WTC11 (cell line): ENCODE results near the gene NR5A1. TPM values are rescaled to one million over a fixed set of nuclear protein-coding genes. Genes with fewer than 3 reads are reported as not detected.

Source experiments
- ATAC-seq: fragments of 200-7000 bp; cut with Tn5 transposase; 2 replicates; pipeline ENCODE4 v1.10.0; 2021; ENCODE audit warnings: mild to moderate bottlenecking, moderate library complexity
- CTCF ChIA-PET: fragments of 300-600 bp; sonication (Branson Sonifier 250); formaldehyde crosslinking; loops from one replicate; lab custom pipeline; 2021; ENCODE audit warnings: antibody characterized with exemption; lab: Charles Lee
- POLR2A ChIA-PET: fragments of 350-600 bp; sonication (Branson Sonifier 250); formaldehyde crosslinking; loops from one replicate; lab custom pipeline; 2021; ENCODE audit warnings: antibody characterized with exemption; lab: Charles Lee
- DNase-seq: peaks from one replicate; pipeline ENCODE4 v3.0.0; 2021; ENCODE audit warnings: low spot score
- H3K27ac Mint-ChIP-seq: 2 replicates; pipeline ENCODE4 v1.8.0; 2021; ENCODE audit warnings: mixed read lengths
- H3K27me3 Mint-ChIP-seq: 2 replicates; pipeline ENCODE4 v1.8.0; 2021; ENCODE audit warnings: low read depth, mild to moderate bottlenecking, moderate library complexity, mixed read lengths
- H3K36me3 Mint-ChIP-seq: 2 replicates; pipeline ENCODE4 v1.8.0; 2021; ENCODE audit warnings: mixed read lengths
- H3K4me1 Mint-ChIP-seq: 2 replicates; pipeline ENCODE4 v1.8.0; 2022; ENCODE audit warnings: mixed read lengths
- H3K4me3 Mint-ChIP-seq: 2 replicates; pipeline ENCODE4 v1.8.0; 2021; ENCODE audit warnings: mild to moderate bottlenecking, moderate library complexity, mixed read lengths
- H3K9me3 Mint-ChIP-seq: 2 replicates; pipeline ENCODE4 v1.8.0; 2021; ENCODE audit warnings: mixed read lengths
- CREB1 ChIP-seq: sonication (generic); formaldehyde crosslinking; IDR thresholded peaks from 2 replicates; pipeline ENCODE4 v1.8.0; 2023; ENCODE audit warnings: mild to moderate bottlenecking, missing genetic modification reagents
- GABPB1 ChIP-seq: sonication (generic); formaldehyde crosslinking; IDR thresholded peaks from 2 replicates; pipeline ENCODE4 v1.8.1; 2023; ENCODE audit warnings: mild to moderate bottlenecking, missing genetic modification reagents
- NFYB ChIP-seq: sonication (generic); formaldehyde crosslinking; conservative IDR thresholded peaks from 2 replicates; pipeline ENCODE4 v1.8.0; 2022; ENCODE audit warnings: low read depth, missing genetic modification reagents
- TEAD1 ChIP-seq: sonication (generic); formaldehyde crosslinking; IDR thresholded peaks from 2 replicates; pipeline ENCODE4 v1.8.0; 2022; ENCODE audit warnings: mild to moderate bottlenecking, missing genetic modification reagents
- TP53 ChIP-seq: sonication (generic); formaldehyde crosslinking; IDR thresholded peaks from 2 replicates; pipeline ENCODE4 v1.8.1; 2023; ENCODE audit warnings: mild to moderate bottlenecking, missing genetic modification reagents
- ZBTB21 ChIP-seq: sonication (generic); formaldehyde crosslinking; IDR thresholded peaks from 2 replicates; pipeline ENCODE4 v1.8.1; 2023; ENCODE audit warnings: mild to moderate bottlenecking, missing genetic modification reagents, borderline replicate concordance
- ZNF121 ChIP-seq: sonication (generic); formaldehyde crosslinking; IDR thresholded peaks from 2 replicates; pipeline ENCODE4 v1.8.0; 2023; ENCODE audit warnings: missing genetic modification reagents
- ZNF138 ChIP-seq: sonication (generic); formaldehyde crosslinking; conservative IDR thresholded peaks from 2 replicates; pipeline ENCODE4 v1.8.1; 2022; ENCODE audit warnings: mild to moderate bottlenecking, moderate library complexity, missing genetic modification reagents
- ZNF416 ChIP-seq: fragments of 250-450 bp; sonication (Bioruptor Pico); IDR thresholded peaks from 2 replicates; pipeline ENCODE4 v1.9.0; 2021; ENCODE audit warnings: mild to moderate bottlenecking, inconsistent platforms
- total RNA-seq: library from RNA; stranded (reverse); gene quantifications from 3 replicates; pipeline ENCODE4 v1.2.3, GENCODE V29; 2021
- TF ChIP-seq, protein P1 (sequence below): sonication (generic); formaldehyde crosslinking; conservative IDR thresholded peaks from 2 replicates; pipeline ENCODE4 v1.8.1; 2022; ENCODE audit warnings: mild to moderate bottlenecking, missing genetic modification reagents
- TF ChIP-seq, protein P2 (sequence below): sonication (generic); formaldehyde crosslinking; IDR thresholded peaks from 2 replicates; pipeline ENCODE4 v1.8.1; 2022; ENCODE audit warnings: mild to moderate bottlenecking, missing genetic modification reagents, moderate library complexity, borderline replicate concordance
- TF ChIP-seq, protein P3 (sequence below): sonication (generic); formaldehyde crosslinking; IDR thresholded peaks from 2 replicates; pipeline ENCODE4 v1.8.1; 2023; ENCODE audit warnings: mild to moderate bottlenecking, missing genetic modification reagents
- TF ChIP-seq, protein P4 (sequence below): sonication (generic); formaldehyde crosslinking; IDR thresholded peaks from 2 replicates; pipeline ENCODE4 v1.8.0; 2022; ENCODE audit warnings: missing genetic modification reagents
- TF ChIP-seq, protein P5 (sequence below): sonication (generic); formaldehyde crosslinking; IDR thresholded peaks from 2 replicates; pipeline ENCODE4 v1.8.1; 2023; ENCODE audit warnings: mild to moderate bottlenecking, missing genetic modification reagents, moderate library complexity
- TF ChIP-seq, protein P6 (sequence below): sonication (generic); formaldehyde crosslinking; IDR thresholded peaks from 2 replicates; pipeline ENCODE4 v1.8.0; 2022; ENCODE audit warnings: mild to moderate bottlenecking, missing genetic modification reagents
- TF ChIP-seq, protein P7 (sequence below): fragments of 250-450 bp; sonication (Bioruptor Pico); IDR thresholded peaks from 2 replicates; pipeline ENCODE4 v1.9.0; 2021; ENCODE audit warnings: moderate library complexity, mild to moderate bottlenecking, inconsistent platforms, borderline replicate concordance
- TF ChIP-seq, protein P8 (sequence below): sonication (generic); formaldehyde crosslinking; IDR thresholded peaks from 2 replicates; pipeline ENCODE4 v1.8.1; 2023; ENCODE audit warnings: mild to moderate bottlenecking, moderate library complexity, missing genetic modification reagents
- TF ChIP-seq, protein P9 (sequence below): sonication (generic); formaldehyde crosslinking; IDR thresholded peaks from 2 replicates; pipeline ENCODE4 v1.8.1; 2023; ENCODE audit warnings: mild to moderate bottlenecking, missing genetic modification reagents, borderline replicate concordance

NR5A1 gene
- total RNA-seq, 1 experiment from 2014 or later: 0.77 TPM

DNA sequence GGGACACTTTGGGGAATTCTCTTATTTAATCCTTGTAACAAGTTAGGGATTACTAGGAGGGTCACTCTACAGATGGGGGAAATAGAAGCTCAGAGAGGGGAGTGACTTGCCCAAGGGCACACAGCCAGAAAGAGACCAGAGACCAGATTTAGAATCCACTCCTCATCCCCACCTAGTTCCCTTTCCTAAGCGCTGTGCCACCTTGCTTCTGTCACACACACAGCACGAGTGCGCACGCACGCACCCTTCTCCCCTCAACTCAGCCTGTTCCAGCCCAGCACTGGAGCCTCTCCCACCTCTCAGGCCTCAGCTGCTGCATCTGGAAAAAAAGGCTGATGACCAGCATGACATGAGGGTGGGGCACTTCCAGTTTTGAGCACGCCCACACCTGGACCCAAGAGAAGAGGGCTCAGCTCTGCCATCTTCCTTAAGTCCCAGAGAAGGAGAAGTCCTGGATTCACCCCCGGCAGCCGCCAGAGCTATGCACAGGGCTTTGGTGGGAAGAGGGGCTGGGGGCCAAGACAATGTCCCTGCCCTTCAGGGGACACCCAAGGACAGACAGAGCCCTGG, 18.5 kb downstream of the NR5A1 start:
- Mint-ChIP-seq H3K27ac (no peak overlapping the region), H3K4me1 (peaks cover 14% of the 10 kb centered on the region), H3K36me3 (no peaks in the 10 kb centered on the region), H3K4me3 (no peak overlapping the region), H3K27me3 (no peaks in the 10 kb centered on the region; the same call in 1 of the 2 replicates), H3K9me3 (no peaks in the 10 kb centered on the region)
- ATAC-seq (no peak), DNase-seq (no peak)
- ChIA-PET POLR2A (no interaction called here), CTCF (interaction anchor here (0.7 to 3.0 kb wide), 4 partner anchors 11 to 48 kb away, joined by 3 to 8 read pairs (median 5); no protein-coding TSS in a partner anchor)
- no peak for TF ChIP-seq GABPB1 (CRISPR knock-in tag)
- TF ChIP-seq, protein P1, sequence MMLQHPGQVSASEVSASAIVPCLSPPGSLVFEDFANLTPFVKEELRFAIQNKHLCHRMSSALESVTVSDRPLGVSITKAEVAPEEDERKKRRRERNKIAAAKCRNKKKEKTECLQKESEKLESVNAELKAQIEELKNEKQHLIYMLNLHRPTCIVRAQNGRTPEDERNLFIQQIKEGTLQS (CRISPR knock-in tag): no peak
- TF ChIP-seq, protein P2, sequence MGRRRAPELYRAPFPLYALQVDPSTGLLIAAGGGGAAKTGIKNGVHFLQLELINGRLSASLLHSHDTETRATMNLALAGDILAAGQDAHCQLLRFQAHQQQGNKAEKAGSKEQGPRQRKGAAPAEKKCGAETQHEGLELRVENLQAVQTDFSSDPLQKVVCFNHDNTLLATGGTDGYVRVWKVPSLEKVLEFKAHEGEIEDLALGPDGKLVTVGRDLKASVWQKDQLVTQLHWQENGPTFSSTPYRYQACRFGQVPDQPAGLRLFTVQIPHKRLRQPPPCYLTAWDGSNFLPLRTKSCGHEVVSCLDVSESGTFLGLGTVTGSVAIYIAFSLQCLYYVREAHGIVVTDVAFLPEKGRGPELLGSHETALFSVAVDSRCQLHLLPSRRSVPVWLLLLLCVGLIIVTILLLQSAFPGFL (CRISPR knock-in tag): no peak
- TF ChIP-seq, protein P3, sequence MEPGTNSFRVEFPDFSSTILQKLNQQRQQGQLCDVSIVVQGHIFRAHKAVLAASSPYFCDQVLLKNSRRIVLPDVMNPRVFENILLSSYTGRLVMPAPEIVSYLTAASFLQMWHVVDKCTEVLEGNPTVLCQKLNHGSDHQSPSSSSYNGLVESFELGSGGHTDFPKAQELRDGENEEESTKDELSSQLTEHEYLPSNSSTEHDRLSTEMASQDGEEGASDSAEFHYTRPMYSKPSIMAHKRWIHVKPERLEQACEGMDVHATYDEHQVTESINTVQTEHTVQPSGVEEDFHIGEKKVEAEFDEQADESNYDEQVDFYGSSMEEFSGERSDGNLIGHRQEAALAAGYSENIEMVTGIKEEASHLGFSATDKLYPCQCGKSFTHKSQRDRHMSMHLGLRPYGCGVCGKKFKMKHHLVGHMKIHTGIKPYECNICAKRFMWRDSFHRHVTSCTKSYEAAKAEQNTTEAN (CRISPR knock-in tag): no peak
- TF ChIP-seq TP53 (CRISPR knock-in tag): no peak
- TF ChIP-seq, protein P4, sequence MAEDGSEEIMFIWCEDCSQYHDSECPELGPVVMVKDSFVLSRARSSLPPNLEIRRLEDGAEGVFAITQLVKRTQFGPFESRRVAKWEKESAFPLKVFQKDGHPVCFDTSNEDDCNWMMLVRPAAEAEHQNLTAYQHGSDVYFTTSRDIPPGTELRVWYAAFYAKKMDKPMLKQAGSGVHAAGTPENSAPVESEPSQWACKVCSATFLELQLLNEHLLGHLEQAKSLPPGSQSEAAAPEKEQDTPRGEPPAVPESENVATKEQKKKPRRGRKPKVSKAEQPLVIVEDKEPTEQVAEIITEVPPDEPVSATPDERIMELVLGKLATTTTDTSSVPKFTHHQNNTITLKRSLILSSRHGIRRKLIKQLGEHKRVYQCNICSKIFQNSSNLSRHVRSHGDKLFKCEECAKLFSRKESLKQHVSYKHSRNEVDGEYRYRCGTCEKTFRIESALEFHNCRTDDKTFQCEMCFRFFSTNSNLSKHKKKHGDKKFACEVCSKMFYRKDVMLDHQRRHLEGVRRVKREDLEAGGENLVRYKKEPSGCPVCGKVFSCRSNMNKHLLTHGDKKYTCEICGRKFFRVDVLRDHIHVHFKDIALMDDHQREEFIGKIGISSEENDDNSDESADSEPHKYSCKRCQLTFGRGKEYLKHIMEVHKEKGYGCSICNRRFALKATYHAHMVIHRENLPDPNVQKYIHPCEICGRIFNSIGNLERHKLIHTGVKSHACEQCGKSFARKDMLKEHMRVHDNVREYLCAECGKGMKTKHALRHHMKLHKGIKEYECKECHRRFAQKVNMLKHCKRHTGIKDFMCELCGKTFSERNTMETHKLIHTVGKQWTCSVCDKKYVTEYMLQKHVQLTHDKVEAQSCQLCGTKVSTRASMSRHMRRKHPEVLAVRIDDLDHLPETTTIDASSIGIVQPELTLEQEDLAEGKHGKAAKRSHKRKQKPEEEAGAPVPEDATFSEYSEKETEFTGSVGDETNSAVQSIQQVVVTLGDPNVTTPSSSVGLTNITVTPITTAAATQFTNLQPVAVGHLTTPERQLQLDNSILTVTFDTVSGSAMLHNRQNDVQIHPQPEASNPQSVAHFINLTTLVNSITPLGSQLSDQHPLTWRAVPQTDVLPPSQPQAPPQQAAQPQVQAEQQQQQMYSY (CRISPR knock-in tag): no peak
- TF ChIP-seq, protein P5, sequence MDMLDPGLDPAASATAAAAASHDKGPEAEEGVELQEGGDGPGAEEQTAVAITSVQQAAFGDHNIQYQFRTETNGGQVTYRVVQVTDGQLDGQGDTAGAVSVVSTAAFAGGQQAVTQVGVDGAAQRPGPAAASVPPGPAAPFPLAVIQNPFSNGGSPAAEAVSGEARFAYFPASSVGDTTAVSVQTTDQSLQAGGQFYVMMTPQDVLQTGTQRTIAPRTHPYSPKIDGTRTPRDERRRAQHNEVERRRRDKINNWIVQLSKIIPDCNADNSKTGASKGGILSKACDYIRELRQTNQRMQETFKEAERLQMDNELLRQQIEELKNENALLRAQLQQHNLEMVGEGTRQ (CRISPR knock-in tag): no peak
- TF ChIP-seq ZBTB21 (CRISPR knock-in tag): no peak
- TF ChIP-seq, protein P6, sequence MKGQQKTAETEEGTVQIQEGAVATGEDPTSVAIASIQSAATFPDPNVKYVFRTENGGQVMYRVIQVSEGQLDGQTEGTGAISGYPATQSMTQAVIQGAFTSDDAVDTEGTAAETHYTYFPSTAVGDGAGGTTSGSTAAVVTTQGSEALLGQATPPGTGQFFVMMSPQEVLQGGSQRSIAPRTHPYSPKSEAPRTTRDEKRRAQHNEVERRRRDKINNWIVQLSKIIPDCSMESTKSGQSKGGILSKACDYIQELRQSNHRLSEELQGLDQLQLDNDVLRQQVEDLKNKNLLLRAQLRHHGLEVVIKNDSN: no peak
- TF ChIP-seq, protein P7, sequence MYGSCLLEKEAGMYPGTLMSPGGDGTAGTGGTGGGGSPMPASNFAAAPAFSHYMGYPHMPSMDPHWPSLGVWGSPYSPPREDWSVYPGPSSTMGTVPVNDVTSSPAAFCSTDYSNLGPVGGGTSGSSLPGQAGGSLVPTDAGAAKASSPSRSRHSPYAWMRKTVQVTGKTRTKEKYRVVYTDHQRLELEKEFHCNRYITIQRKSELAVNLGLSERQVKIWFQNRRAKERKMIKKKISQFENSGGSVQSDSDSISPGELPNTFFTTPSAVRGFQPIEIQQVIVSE (CRISPR knock-in tag): no peak
- TF ChIP-seq, protein P8, sequence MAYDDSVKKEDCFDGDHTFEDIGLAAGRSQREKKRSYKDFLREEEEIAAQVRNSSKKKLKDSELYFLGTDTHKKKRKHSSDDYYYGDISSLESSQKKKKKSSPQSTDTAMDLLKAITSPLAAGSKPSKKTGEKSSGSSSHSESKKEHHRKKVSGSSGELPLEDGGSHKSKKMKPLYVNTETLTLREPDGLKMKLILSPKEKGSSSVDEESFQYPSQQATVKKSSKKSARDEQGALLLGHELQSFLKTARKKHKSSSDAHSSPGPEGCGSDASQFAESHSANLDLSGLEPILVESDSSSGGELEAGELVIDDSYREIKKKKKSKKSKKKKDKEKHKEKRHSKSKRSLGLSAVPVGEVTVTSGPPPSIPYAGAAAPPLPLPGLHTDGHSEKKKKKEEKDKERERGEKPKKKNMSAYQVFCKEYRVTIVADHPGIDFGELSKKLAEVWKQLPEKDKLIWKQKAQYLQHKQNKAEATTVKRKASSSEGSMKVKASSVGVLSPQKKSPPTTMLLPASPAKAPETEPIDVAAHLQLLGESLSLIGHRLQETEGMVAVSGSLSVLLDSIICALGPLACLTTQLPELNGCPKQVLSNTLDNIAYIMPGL (CRISPR knock-in tag): no peak
- TF ChIP-seq NFYB (CRISPR knock-in tag): no peak
- no peak for TF ChIP-seq ZNF416
- TF ChIP-seq ZNF121 (CRISPR knock-in tag): no peak
- TF ChIP-seq, protein P9, sequence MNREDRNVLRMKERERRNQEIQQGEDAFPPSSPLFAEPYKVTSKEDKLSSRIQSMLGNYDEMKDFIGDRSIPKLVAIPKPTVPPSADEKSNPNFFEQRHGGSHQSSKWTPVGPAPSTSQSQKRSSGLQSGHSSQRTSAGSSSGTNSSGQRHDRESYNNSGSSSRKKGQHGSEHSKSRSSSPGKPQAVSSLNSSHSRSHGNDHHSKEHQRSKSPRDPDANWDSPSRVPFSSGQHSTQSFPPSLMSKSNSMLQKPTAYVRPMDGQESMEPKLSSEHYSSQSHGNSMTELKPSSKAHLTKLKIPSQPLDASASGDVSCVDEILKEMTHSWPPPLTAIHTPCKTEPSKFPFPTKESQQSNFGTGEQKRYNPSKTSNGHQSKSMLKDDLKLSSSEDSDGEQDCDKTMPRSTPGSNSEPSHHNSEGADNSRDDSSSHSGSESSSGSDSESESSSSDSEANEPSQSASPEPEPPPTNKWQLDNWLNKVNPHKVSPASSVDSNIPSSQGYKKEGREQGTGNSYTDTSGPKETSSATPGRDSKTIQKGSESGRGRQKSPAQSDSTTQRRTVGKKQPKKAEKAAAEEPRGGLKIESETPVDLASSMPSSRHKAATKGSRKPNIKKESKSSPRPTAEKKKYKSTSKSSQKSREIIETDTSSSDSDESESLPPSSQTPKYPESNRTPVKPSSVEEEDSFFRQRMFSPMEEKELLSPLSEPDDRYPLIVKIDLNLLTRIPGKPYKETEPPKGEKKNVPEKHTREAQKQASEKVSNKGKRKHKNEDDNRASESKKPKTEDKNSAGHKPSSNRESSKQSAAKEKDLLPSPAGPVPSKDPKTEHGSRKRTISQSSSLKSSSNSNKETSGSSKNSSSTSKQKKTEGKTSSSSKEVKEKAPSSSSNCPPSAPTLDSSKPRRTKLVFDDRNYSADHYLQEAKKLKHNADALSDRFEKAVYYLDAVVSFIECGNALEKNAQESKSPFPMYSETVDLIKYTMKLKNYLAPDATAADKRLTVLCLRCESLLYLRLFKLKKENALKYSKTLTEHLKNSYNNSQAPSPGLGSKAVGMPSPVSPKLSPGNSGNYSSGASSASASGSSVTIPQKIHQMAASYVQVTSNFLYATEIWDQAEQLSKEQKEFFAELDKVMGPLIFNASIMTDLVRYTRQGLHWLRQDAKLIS (CRISPR knock-in tag): no peak
- no peak for TF ChIP-seq CREB1 (CRISPR knock-in tag)
- no peak for TF ChIP-seq ZNF138
- no peak for TF ChIP-seq TEAD1 (CRISPR knock-in tag)
